GM18907 (cell line): ENCODE results near the gene PIAS1.
"Not testable (repeated sequence)": the region's sequence is repeated elsewhere in the genome, so short reads cannot be mapped to it uniquely, and the experiment has no call there.

Experiments used
- ATAC-seq: cut with Tn5 transposase; IDR thresholded peaks from one replicate; pipeline ENCODE4 v1.9.1; 2021; ENCODE audit warnings: mild to moderate bottlenecking, moderate library complexity; ENCODE audit not compliant: unreplicated experiment

The PIAS1 gene

GRCh38 chr15:68213991-68214837, 160.1 kb downstream of the PIAS1 start:
- no peak for ATAC-seq

DNA sequence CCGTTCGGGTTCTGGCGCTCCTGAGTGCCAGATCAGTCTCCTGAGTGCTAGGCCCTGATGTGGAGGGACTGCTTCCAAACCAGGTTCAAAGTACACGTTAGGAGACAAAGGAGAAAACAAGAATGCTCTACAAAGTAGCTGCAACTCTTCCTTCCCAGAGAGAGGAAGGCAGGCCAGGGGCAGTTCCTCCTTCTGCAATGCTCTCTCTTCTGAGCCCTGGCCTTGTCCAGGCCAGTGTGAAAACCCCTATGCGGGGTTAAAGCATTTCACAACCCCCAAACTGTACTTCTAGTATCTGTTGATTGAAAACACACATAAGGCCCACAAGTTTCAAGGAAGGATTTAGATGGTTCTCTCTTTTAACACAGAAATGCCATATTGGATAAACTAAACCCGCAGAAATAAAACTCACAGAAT, 160.7 kb downstream of the PIAS1 start:
- no peak for ATAC-seq

GRCh38 chr15:68217341-68217740, 163.2 kb downstream of the PIAS1 start:
- ATAC-seq = no peak

- no peak for ATAC-seq
These were observed 164.2 kb downstream of the PIAS1 start for GRCh38 chr15:68218331-68218730.

GRCh38 chr15:68218847-68219798, 165.0 kb downstream of the PIAS1 start:
- ATAC-seq = no peak

- no peak for ATAC-seq
These were observed 166.4 kb downstream of the PIAS1 start for GRCh38 chr15:68220489-68220888.

- no peak for ATAC-seq
These were observed 166.9 kb downstream of the PIAS1 start for GRCh38 chr15:68220967-68221366.

- not testable (repeated sequence) for ATAC-seq
These were observed 167.7 kb downstream of the PIAS1 start for GRCh38 chr15:68221530-68222431.

- ATAC-seq = not testable (repeated sequence)
These were observed 168.3 kb downstream of the PIAS1 start for GRCh38 chr15:68222432-68222743.

DNA sequence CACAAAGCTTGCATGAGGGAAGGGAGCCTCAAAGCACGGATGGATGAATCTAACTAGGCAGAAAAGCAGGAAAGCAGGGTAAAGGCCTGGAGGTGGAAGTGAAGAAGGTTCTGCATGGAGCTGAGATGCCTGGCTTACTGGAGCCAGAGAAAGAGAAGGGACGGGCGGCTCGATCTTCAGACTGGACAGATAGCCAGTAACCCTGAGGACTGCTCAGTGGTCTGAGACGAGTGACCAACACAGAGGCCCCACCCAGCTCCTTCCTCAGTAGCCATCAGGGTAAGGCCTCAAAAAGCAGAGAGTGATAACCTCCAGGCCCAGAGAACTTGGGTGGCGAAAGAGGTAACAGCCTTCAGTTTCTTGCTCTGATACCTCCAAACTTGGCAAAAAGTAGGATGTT, 169.1 kb downstream of the PIAS1 start:
- no peak for ATAC-seq

DNA sequence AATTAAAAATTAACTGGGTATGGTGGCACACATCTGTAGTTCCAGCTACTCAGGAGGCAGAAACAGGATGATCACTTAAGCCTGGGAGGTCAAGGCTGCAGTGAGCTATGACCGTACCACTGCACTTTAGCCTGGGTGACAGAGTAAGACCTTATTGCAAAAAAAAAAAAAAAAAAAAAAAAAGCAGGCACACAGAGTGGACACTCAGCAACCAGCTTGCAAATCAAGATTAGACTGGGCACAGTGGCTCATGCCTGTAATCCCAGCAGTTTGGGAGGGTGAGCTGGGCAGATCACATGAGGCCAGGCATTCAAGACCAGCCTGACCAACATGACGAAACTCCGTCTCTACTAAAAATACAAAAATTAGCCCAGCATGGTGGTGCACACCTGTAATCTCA, 170.0 kb downstream of the PIAS1 start:
- ATAC-seq = no peak

- ATAC-seq = no peak
These were observed 170.6 kb downstream of the PIAS1 start for GRCh38 chr15:68224546-68225250.

DNA sequence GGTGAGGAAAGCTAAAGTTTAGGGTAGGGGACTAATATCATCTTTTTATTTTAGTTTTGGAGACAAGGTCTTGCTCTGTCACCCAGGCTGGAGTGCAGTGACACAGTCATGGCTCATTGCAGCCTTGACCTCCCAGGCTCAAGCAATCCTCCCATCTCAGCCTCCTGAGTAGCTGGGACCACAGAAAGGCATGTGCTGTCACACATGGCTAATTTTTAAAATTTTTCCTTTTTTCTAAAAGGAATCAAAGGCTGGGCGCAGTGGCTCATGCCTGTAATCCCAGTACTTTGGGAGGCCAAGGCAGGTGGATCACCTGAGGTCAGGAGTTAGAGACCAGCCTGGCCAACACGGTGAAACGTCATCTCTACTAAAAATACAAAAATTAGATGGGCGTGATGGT, 171.3 kb downstream of the PIAS1 start:
- ATAC-seq = not testable (repeated sequence)

DNA sequence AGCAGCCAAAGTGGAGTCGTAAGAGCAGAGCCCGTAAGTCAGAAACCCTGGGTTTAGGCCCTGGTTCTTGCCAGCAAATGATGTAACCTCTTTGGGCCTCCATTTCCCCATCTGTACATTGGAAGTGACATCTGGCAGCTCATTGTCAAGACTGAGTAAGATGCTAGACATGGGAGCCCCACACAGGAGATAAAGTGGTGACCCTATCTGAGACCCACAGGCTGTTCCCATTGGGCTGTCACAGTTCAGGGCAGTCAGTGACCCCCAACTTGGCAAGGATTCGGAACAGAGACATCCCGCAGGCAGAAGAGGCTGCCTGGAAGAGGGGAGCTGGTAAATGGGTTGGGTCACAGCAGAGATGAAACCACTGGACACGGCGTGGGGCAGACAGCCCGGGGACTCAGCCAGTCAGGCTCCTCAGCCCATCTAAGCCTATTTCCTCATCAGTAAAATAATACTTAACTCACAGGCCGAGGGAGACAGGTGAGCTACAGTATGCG, 173.6 kb downstream of the PIAS1 start:
- ATAC-seq = no peak

- no peak for ATAC-seq
These were observed 174.2 kb downstream of the PIAS1 start for GRCh38 chr15:68228143-68228970.

- peak; percentile 2 for ATAC-seq
These were observed 174.9 kb downstream of the PIAS1 start for GRCh38 chr15:68228971-68229385.

- peak; percentile 70 for ATAC-seq
These were observed 175.5 kb downstream of the PIAS1 start, which contains the start of gene CLN6 for GRCh38 chr15:68229386-68230156. TSS of gene CLN6 (minus strand) at chr15:68229728. CDS start at chr15:68229584, 144 bp downstream.
